ENCODE data around the gene NCBP3.

The NCBP3 gene

GRCh38 chr17:3754458-3755334 lies 91.3 kb downstream of the NCBP3 start:
- DNase-seq (ENCODE audit: low spot score): peak; percentile 90

DNA sequence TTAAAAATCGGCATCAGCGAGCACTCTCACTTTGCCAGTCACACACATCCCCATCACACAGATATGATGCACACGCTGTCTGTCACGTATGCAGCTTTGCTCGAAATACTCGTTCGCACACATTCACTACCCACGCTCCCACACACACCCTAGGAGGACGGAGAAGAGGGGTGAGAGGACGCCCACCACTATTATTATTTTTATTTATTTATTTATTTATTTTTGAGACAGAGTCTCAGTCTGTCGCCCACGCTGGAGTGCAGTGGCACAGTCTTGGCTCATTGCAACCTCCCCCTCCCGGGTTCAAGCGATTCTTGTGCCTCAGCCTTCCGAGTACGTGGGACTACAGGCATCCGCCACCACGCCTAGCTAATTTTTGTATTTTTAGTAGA lies 92.0 kb downstream of the NCBP3 start:
- no peak for DNase-seq (ENCODE audit: low spot score)

GRCh38 chr17:3753624-3754023 lies 92.4 kb downstream of the NCBP3 start:
- DNase-seq (ENCODE audit: low spot score): no peak

Measured in germinal center (tissue), 1 donor.